GM21447 (cell line): ENCODE data around the gene UGT1A6.
"Not testable (repeated sequence)": the region's sequence is repeated elsewhere in the genome, so short reads cannot be mapped to it uniquely, and the experiment has no call there.

Experiments used
- ATAC-seq: cut with Tn5 transposase; IDR thresholded peaks from one replicate; pipeline ENCODE4 v1.9.1; 2021; ENCODE audit not compliant: unreplicated experiment

The UGT1A6 gene

GRCh38 chr2:233714121-233714520 lies 21.4 kb downstream of the UGT1A6 start:
- ATAC-seq, result no peak

GRCh38 chr2:233718552-233718951 lies 25.9 kb downstream of the UGT1A6 start, which contains the start of gene UGT1A4:
Gene UGT1A4 (plus strand): TSS chr2:233718736. CDS start chr2:233718821, 85 bp downstream.
- ATAC-seq, result no peak

GRCh38 chr2:233728723-233729301 lies 36.1 kb downstream of the UGT1A6 start, which contains the start of gene UGT1A3:
Gene UGT1A3 (plus strand): TSS chr2:233729042. CDS start chr2:233729127, 85 bp downstream.
- ATAC-seq, result no peak

GRCh38 chr2:233736868-233737653 lies 44.4 kb downstream of the UGT1A6 start:
- not testable (repeated sequence) for ATAC-seq

- ATAC-seq, result no peak
These were observed 48.2 kb downstream of the UGT1A6 start for GRCh38 chr2:233740870-233741269.

GRCh38 chr2:233743464-233744259 lies 51.0 kb downstream of the UGT1A6 start:
- no peak for ATAC-seq

- no peak for ATAC-seq
These were observed 52.5 kb downstream of the UGT1A6 start for GRCh38 chr2:233745073-233745755.

GRCh38 chr2:233745838-233746237 lies 53.1 kb downstream of the UGT1A6 start:
- ATAC-seq, result not testable (repeated sequence)

- no peak for ATAC-seq
These were observed 54.0 kb downstream of the UGT1A6 start for GRCh38 chr2:233746475-233747282.

GRCh38 chr2:233747283-233747544 lies 54.5 kb downstream of the UGT1A6 start:
- no peak for ATAC-seq

- ATAC-seq, result not testable (repeated sequence)
These were observed 58.0 kb downstream of the UGT1A6 start for GRCh38 chr2:233750689-233751088.

GRCh38 chr2:233751212-233752009 lies 58.7 kb downstream of the UGT1A6 start:
- ATAC-seq, result not testable (repeated sequence)

GRCh38 chr2:233754872-233755611 lies 62.4 kb downstream of the UGT1A6 start:
- no peak for ATAC-seq

- ATAC-seq, result no peak
These were observed 63.9 kb downstream of the UGT1A6 start for GRCh38 chr2:233756429-233757081.

- no peak for ATAC-seq
These were observed 65.5 kb downstream of the UGT1A6 start for GRCh38 chr2:233758141-233758540.

GRCh38 chr2:233758849-233759248 lies 66.2 kb downstream of the UGT1A6 start:
- no peak for ATAC-seq

GRCh38 chr2:233760043-233760442 lies 67.4 kb downstream of the UGT1A6 start, which contains the start of gene UGT1A1:
Gene UGT1A1 (plus strand): TSS chr2:233760270. CDS start chr2:233760288, 18 bp downstream.
- ATAC-seq, result no peak
